ENCODE data around the gene PIK3C2A. TPM values are rescaled to one million over a fixed set of nuclear protein-coding genes. Genes with fewer than 3 reads are reported as not detected.
A peak's percentile ranks its signal among the peaks of the same experiment; 100 is the strongest.

The PIK3C2A gene
- total and polyA plus RNA-seq, 2 of the 13 experiments (the other 11 are each of a cell fraction or from before 2014, with no cell fraction given), result 27.5 to 49.9 TPM

- TF ChIP-seq DBP (CRISPR knock-in tag; IDR thresholded peaks at IDR 0.05; ENCODE audit: not compliant biosample characterization) (no peak), PPARG (CRISPR knock-in tag; conservative IDR thresholded peaks at IDR 0.05) (0 out of 2 replicates have a peak, but pooled peaks have one; percentile 16), ZBTB7B (CRISPR knock-in tag; IDR thresholded peaks at IDR 0.05) (0 out of 2 replicates have a peak, but pooled peaks have one; percentile 34), ZFP36L1 (CRISPR knock-in tag; IDR thresholded peaks at IDR 0.05) (peak; percentile 47; the same call in 1 of the 2 replicates), ZNF510 (CRISPR knock-in tag; IDR thresholded peaks at IDR 0.05; ENCODE audit: low read depth) (no peak), PTBP1 (IDR thresholded peaks at IDR 0.05; ENCODE audit: low read depth, low read length, poor library complexity, severe bottlenecking) (no peak), ZNF460 (CRISPR knock-in tag; IDR thresholded peaks at IDR 0.05; ENCODE audit: borderline replicate concordance) (no peak; the same call in 1 of the 2 replicates), ZNF652 (CRISPR knock-in tag; IDR thresholded peaks at IDR 0.05; ENCODE audit: borderline replicate concordance, low read depth) (no peak), MAFG (CRISPR knock-in tag; IDR thresholded peaks at IDR 0.05) (no peak), HNF1B (CRISPR knock-in tag; IDR thresholded peaks at IDR 0.05) (no peak; the same call in none of the 2 replicates), TEAD2 (CRISPR knock-in tag; IDR thresholded peaks at IDR 0.05) (no peak), ZFX (CRISPR knock-in tag; IDR thresholded peaks at IDR 0.05; ENCODE audit: low read depth) (peak; percentile 90), PAX8 (CRISPR knock-in tag; IDR thresholded peaks at IDR 0.05; ENCODE audit: borderline replicate concordance) (no peak), ZFP36L2 (CRISPR knock-in tag; IDR thresholded peaks at IDR 0.05) (no peak), CHD2 (IDR thresholded peaks at IDR 0.05; ENCODE audit: low read depth, low read length) (no peak), ZNF747 (CRISPR knock-in tag; IDR thresholded peaks at IDR 0.05; ENCODE audit: borderline replicate concordance) (peak; percentile 86), ZBTB38 (CRISPR knock-in tag; IDR thresholded peaks at IDR 0.05) (0 out of 2 replicates have a peak, but pooled peaks have one; percentile 19), PITX1 (CRISPR knock-in tag; IDR thresholded peaks at IDR 0.05) (peak; percentile 64; the same call in 1 of the 2 replicates), RFXAP (CRISPR knock-in tag; IDR thresholded peaks at IDR 0.05; ENCODE audit: borderline replicate concordance) (no peak), ATF4 (CRISPR knock-in tag; IDR thresholded peaks at IDR 0.05) (no peak), NCOR1 (IDR thresholded peaks at IDR 0.05; ENCODE audit: borderline replicate concordance, low read length) (no peak), GATAD2A (CRISPR knock-in tag; IDR thresholded peaks at IDR 0.05) (no peak; the same call in 1 of the 2 replicates), ZNF432 (CRISPR knock-in tag; IDR thresholded peaks at IDR 0.05; ENCODE audit: borderline replicate concordance) (no peak), KAT8 (CRISPR knock-in tag; IDR thresholded peaks at IDR 0.05) (peak; percentile 51), TRIM22 (IDR thresholded peaks at IDR 0.05) (no peak), TBP (CRISPR knock-in tag; IDR thresholded peaks at IDR 0.05) (no peak; the same call in 1 of the 2 replicates)
Observed at GRCh38 chr11:17207317-17208256, at the start of gene PIK3C2A (continued).

Measured in HepG2 (cell line).